Activated naive CD4-positive, alpha-beta T cell treated with anti-CD3 and anti-CD28 coated beads, Interleukin-2, amount 50 U/mL, for 24 hours (primary cell): ENCODE results near the gene EVA1A.
A peak's percentile ranks its signal among the peaks of the same experiment; 100 is the strongest.

Experiments
- H3K27ac Mint-ChIP-seq: one replicate; pipeline ENCODE4 v1.8.0; 2021; ENCODE audit warnings: mild to moderate bottlenecking, mixed read lengths
- H3K27me3 Mint-ChIP-seq: one replicate; pipeline ENCODE4 v1.8.0; 2021; ENCODE audit warnings: mixed read lengths
- H3K36me3 Mint-ChIP-seq: one replicate; pipeline ENCODE4 v1.8.0; 2021; ENCODE audit warnings: mixed read lengths
- H3K4me1 Mint-ChIP-seq: one replicate; pipeline ENCODE4 v1.8.0; 2021; ENCODE audit warnings: mixed read lengths
- H3K4me3 Mint-ChIP-seq: one replicate; pipeline ENCODE4 v1.8.0; 2021; ENCODE audit warnings: mild to moderate bottlenecking, mixed read lengths
- H3K9me3 Mint-ChIP-seq: one replicate; pipeline ENCODE4 v1.8.0; 2021; ENCODE audit warnings: mixed read lengths

The EVA1A gene

DNA sequence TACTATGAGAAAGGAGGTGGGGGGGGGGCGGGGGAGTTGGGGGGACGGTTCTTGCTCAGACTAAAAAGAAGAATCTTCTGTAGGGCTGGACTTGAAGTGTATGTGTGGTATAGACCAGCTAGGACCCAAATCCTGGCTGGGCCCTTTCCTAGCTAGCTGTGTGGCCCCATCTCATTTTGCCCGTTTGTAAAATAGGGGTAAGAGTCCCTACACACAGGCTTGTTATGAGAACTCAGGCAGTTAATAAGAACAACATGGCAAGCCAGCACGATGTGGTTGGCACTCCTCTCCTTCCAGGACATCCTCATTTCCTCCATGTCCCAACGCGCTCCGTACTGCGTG lies 1.1 kb downstream of the EVA1A start:
- H3K27ac Mint-ChIP-seq: no peak overlapping the region
- H3K9me3 Mint-ChIP-seq: no peaks in the 10 kb centered on the region
- H3K36me3 Mint-ChIP-seq: no peaks in the 10 kb centered on the region
- peak overlapping the region; percentile 78 for H3K4me3 Mint-ChIP-seq
- H3K4me1 Mint-ChIP-seq: peaks cover 13% of the 10 kb centered on the region
- H3K27me3 Mint-ChIP-seq: peaks cover 41% of the 10 kb centered on the region

DNA sequence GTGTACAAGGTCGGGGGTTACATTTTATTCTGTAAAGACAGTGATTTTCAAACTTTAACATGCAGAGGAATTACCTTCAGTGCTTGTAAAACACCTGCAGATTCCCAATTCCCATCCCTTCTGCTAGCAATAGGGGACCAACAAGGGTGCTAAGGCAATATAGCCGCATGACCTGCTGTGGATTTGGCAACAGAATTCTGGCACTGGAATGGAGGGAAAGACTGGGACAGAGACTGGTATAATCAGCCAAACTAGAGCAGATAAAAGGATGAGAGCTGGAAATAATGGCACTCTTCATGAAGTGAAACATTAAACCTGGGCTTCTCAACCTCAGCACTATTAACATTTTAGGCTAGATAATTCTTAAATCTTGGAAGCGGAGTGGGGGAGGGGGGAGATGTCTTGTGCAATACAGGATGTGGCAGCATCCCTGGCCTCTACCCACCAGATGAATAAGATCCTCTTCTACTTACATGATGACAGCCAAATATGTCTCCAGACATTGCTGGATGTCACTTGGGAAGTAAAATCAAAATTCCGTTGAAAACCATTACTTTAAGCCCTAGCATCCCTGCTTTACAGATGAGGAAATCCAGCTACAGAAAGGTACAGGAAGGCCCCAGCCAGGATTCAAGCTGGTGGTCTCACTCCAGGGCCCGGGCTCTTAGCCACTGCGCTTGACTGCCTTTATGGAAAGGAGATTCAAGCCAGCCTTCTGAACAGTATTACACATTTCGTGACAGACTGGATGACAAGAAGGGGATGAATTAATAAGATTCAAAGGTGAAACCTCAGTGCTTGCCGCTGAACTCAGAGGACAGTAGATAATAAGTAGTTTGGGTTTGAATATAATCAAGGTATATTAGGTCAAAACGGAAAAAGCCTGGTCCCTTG lies 1.7 kb downstream of the EVA1A start:
- Mint-ChIP-seq H3K27ac (no peak overlapping the region), H3K4me1 (peaks cover 13% of the 10 kb centered on the region)

DNA sequence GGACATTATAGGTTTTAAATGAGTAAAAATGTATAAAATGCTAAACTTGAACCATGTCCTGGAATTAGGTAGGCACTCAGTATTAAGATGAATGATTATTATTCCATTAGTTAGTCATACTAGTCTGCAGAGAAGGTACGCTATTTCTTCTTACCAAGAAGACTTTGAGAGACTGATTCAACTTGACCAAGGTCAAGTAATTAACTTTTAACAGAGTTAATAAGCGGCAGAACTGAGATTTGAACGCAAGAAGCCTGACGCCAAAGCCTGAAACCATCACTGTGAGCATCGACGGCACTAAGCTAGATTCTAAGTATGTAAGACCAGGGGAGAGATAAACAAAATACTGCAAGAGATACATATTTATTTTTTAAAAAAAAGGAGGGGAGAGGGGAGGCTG lies 2.6 kb downstream of the EVA1A start:
- peaks cover 36% of the 10 kb centered on the region for H3K27me3 Mint-ChIP-seq
- H3K4me1 Mint-ChIP-seq: peaks cover 13% of the 10 kb centered on the region
- H3K9me3 Mint-ChIP-seq: no peaks in the 10 kb centered on the region

More for the DNA sequence above, 1.7 kb downstream of the EVA1A start:
- H3K27me3 Mint-ChIP-seq: peaks cover 41% of the 10 kb centered on the region
- H3K36me3 Mint-ChIP-seq: no peaks in the 10 kb centered on the region
- peak overlapping the region; percentile 11 for H3K4me3 Mint-ChIP-seq
- H3K9me3 Mint-ChIP-seq: no peaks in the 10 kb centered on the region

DNA sequence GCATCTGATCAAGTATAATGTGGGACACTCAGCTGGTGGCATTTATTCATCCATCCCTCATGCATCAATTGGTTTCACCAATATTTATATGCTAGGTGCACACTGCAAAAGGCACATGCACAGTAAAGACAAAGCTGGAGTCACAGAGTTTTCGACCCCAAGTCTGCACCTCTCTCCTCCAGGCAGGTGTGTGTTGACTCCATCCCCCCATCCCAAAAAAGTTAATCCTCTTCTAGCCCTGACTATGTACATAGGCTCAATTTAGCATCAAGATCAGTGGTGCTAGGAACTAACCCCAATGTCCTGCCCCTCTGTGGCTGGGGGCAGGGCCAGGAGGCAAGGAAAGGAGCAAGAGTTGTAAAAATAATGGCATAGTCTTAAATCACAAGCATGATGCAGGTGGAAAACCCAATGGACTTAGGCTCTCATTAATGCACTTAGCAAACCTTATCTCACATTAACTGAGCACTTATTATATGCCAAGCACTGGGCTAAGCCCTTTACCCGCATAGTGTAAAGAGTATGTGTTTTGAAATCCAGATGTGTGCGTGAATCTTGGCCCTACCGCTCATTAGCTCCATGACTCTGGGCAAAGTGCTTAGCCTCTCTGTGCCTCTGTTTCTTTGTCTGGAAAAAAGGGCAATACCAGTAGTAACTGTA lies 3.1 kb downstream of the EVA1A start:
- peaks cover 36% of the 10 kb centered on the region for H3K27me3 Mint-ChIP-seq
- H3K9me3 Mint-ChIP-seq: no peaks in the 10 kb centered on the region
- H3K4me3 Mint-ChIP-seq: no peak overlapping the region
- H3K36me3 Mint-ChIP-seq: no peaks in the 10 kb centered on the region
- H3K27ac Mint-ChIP-seq: no peak overlapping the region
- H3K4me1 Mint-ChIP-seq: peaks cover 13% of the 10 kb centered on the region

More for the DNA sequence above, 2.6 kb downstream of the EVA1A start:
- H3K4me3 Mint-ChIP-seq: no peak overlapping the region
- H3K36me3 Mint-ChIP-seq: no peaks in the 10 kb centered on the region
- H3K27ac Mint-ChIP-seq: no peak overlapping the region

DNA sequence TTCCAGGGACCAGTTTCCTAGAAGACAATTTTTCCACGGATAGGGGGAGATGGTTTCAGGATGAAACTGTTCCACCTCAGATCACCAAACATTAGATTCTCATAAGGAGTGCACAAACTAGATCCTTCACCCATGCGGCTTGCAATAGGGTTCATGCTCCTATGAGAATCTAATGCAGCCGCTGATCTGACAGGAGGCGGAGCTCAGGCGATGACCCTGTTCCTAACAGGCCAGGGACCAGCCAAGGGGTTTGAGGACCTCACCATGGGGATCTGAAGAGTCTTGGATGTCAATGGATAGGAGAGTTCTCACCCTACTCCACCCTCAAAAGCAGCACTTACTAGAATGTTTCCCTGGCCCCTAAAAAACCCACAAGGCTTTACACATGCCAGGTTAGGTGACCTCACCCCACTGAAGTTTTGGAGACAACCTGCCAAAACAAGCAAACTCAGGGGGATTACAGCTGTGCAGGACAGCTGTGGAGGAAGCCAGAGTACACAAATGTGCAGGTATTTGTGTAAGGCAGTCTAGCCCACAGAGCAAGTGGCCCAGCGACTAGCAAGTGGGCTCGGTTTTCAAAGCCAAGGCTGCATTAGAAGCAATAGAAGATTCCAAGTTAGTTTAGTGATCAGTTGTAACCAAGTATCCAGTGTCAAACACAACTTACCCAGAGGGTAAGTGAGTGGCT lies 3.9 kb downstream of the EVA1A start:
- H3K36me3 Mint-ChIP-seq: no peaks in the 10 kb centered on the region
- no peak overlapping the region for H3K27ac Mint-ChIP-seq
- peaks cover 13% of the 10 kb centered on the region for H3K4me1 Mint-ChIP-seq

DNA sequence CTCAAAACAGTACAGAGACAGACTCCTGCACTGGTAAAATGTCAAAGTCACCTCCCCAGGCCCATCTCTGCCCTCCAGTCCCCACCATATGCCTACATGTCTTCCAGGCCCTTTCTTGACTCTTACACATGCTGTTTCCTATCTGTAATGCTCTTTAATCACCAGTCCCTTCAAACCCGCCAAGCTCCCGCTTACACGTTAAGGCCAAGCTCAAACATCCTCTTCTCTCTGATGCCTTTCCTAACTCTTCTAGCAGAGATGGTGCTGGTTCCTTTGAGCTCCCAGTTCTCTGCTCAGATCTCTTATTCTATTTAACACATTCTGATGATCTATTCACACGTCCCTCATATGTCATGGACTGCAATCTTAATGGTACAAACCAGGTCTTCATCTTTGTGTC lies 5.0 kb downstream of the EVA1A start:
- Mint-ChIP-seq H3K4me1 (peaks cover 6% of the 10 kb centered on the region), H3K36me3 (no peaks in the 10 kb centered on the region), H3K4me3 (no peak overlapping the region), H3K27ac (no peak overlapping the region), H3K27me3 (peaks cover 29% of the 10 kb centered on the region), H3K9me3 (no peaks in the 10 kb centered on the region)

More for the DNA sequence above, 3.9 kb downstream of the EVA1A start:
- H3K9me3 Mint-ChIP-seq: no peaks in the 10 kb centered on the region
- H3K27me3 Mint-ChIP-seq: peaks cover 36% of the 10 kb centered on the region
- no peak overlapping the region for H3K4me3 Mint-ChIP-seq

DNA sequence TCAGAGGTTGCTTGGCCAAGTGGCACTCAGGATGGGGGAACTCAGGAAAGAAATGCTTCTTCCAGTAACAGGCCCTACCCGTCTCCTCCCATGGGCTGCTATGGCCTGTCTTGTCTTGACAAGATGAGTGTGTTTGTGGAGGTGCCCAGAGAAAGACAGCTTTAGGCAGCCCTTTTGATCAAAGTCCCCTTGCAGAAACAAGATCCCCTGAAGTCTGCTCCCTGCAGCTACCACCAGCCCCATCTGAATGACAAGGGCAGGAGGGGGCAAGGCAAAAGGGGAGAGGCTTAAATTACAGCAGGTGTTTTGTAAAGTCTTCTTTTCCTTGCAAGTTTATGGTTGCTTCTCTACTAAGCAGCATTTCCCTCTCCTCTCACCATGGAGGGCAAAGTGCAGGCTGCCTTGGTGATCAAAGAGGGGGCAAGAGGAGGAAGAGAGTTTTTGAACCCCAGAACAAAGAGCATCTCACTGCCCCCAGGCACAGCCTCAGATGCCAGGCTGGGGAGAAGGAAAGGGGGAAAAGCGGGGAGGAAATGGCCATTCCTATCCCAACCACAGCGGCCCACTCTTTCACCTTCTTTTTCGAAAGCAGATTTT lies 6.7 kb downstream of the EVA1A start:
- Mint-ChIP-seq H3K9me3 (no peaks in the 10 kb centered on the region), H3K27me3 (peaks cover 24% of the 10 kb centered on the region), H3K4me3 (no peak overlapping the region), H3K27ac (no peak overlapping the region), H3K36me3 (no peaks in the 10 kb centered on the region), H3K4me1 (no peaks in the 10 kb centered on the region)

DNA sequence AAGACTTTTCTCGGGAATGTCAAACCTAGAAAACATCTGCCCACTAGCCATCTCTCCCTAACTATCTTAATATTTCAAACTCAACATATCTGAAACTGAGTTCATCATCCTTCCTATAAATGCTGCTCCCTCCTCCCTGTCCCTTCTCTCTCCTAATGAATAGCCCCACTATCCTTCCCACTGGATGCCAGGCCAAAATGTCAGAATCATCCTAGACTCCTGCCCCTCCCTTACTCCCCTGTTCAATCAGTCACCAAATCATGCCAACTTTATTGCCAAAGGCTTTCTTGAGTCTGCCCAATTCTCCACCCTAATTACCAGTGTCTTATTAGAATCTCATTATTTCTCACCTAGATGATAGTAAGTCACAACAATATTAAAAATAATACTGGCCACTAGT lies 8.5 kb downstream of the EVA1A start:
- Mint-ChIP-seq H3K4me1 (no peaks in the 10 kb centered on the region), H3K27me3 (peaks cover 17% of the 10 kb centered on the region), H3K9me3 (no peaks in the 10 kb centered on the region), H3K27ac (no peak overlapping the region), H3K36me3 (no peaks in the 10 kb centered on the region), H3K4me3 (no peak overlapping the region)

DNA sequence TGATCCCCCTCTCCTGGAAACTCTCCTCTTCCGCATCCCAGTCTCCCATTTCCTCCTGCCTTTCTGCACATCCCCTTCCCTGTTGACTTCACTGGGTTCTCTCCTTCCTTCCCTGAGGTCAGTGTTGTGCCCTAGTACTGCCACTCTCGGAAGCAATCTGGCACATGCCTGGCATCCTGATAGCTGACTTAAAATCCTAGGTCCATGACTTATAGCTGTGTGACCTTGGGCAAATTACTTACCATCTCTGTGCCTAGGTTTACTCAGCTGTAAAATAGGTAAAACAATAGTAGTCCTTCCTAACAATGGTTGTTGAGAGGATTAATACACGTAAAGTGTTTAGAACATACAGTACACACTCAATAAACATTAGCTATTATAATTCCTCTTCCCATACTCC lies 9.3 kb downstream of the EVA1A start:
- no peaks in the 10 kb centered on the region for H3K9me3 Mint-ChIP-seq
- H3K4me3 Mint-ChIP-seq: no peak overlapping the region
- H3K27me3 Mint-ChIP-seq: peaks cover 17% of the 10 kb centered on the region
- no peaks in the 10 kb centered on the region for H3K4me1 Mint-ChIP-seq
- no peaks in the 10 kb centered on the region for H3K36me3 Mint-ChIP-seq
- H3K27ac Mint-ChIP-seq: no peak overlapping the region

DNA sequence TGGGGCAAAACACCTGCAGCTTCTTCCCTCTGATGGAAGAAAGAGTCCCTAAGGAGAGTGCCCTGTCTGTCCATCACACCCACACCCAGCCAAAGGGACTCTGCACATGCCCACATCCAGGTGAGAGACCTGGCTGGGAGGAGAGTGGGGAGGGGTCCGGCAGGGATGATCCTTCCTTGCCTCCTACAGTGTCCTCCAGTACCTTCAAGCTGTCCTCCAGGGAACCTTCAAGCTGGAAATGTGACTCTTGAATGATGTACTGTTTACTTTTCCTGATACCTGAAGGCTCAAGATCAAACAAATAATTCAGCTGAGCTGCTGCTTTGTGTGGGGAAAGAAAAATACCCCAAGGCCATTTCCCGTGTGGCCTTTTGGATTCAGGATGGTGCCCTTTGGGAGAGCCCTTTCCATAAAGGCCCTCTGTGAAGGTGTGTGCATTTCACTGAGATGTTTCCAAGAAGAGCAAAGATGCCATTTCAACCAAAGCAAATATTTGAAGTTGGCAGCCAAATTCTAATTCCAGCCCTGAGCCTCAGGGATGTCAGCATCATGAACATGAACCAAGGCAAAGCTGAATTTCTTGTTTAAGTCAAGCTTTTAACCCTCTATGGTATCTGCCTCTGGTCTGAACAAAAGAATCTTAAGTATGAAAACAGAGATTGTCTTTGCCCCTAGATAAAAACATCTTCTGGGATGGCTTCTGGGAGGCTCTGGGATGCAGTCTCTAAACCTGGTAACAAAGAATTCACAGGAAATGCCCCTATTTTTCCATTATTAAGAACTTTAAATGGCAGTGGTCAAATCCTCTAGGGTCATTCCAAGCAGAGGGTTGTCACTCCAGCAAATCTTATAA lies 11.1 kb downstream of the EVA1A start:
- Mint-ChIP-seq H3K36me3 (no peaks in the 10 kb centered on the region), H3K27me3 (peaks cover 12% of the 10 kb centered on the region)

DNA sequence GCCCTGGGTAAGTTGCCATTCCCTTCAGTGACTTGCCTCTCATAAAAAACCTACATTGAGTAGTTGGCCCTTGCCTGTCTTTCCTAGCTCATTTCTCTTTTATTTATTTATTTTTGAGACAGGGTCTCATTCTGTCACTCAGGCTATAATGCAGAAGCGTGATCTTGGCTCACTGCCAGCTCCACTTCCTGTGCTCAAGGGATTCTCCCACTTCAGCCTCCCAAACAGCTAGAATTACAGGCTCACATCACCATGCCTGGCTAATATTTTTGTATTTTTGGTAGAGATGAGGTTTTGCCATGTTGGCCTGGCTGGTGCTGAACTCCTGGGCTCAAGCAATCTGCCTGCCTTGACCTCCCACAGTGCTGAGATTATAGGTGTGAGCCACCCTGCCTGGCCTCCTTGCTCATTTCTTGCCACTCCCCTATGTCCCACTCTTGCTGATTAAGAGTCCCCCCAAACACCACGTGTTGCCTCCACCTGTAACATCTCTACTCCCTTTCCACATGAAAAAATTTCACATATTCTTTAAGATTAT lies 12.6 kb downstream of the EVA1A start:
- no peak overlapping the region for H3K27ac Mint-ChIP-seq
- no peaks in the 10 kb centered on the region for H3K9me3 Mint-ChIP-seq
- H3K27me3 Mint-ChIP-seq: peaks cover 12% of the 10 kb centered on the region
- no peaks in the 10 kb centered on the region for H3K4me1 Mint-ChIP-seq
- H3K4me3 Mint-ChIP-seq: no peak overlapping the region
- no peaks in the 10 kb centered on the region for H3K36me3 Mint-ChIP-seq

More for the DNA sequence above, 11.1 kb downstream of the EVA1A start:
- H3K9me3 Mint-ChIP-seq: no peaks in the 10 kb centered on the region
- H3K4me3 Mint-ChIP-seq: no peak overlapping the region
- no peaks in the 10 kb centered on the region for H3K4me1 Mint-ChIP-seq
- no peak overlapping the region for H3K27ac Mint-ChIP-seq

DNA sequence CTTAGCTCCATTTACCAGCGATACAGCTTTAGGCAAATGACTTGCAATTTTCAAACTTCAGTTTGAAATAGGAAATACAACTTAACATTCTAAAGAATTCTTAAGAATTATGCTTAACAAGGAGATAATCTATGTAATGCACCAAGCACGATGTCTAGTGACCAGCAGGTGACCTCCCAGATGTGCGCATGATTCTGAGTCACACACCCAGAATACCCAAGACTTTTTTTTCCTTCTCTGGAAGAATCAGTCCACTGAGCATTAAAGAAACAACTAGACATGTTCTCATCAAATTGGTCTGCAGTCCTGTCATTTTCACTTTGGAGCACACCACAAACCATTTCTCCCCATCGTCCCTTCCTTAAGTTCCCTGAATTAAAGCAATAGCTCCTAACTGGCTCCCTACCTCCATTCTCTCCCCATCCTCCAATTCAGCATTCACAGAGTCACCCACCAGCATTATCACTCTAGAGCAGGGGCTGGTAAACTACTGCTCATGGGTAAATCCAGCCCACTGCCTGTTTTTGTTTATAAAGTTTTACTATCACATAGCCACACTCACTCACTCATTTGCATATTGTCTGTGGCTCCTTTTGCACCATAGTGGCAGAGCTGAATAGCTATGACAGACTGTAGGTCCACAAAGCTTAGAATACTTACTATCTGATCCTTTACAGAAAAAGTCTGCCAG lies 13.2 kb downstream of the EVA1A start:
- peaks cover 12% of the 10 kb centered on the region for H3K27me3 Mint-ChIP-seq
- H3K36me3 Mint-ChIP-seq: no peaks in the 10 kb centered on the region
- no peaks in the 10 kb centered on the region for H3K9me3 Mint-ChIP-seq
- no peaks in the 10 kb centered on the region for H3K4me1 Mint-ChIP-seq
- H3K4me3 Mint-ChIP-seq: no peak overlapping the region
- H3K27ac Mint-ChIP-seq: no peak overlapping the region

DNA sequence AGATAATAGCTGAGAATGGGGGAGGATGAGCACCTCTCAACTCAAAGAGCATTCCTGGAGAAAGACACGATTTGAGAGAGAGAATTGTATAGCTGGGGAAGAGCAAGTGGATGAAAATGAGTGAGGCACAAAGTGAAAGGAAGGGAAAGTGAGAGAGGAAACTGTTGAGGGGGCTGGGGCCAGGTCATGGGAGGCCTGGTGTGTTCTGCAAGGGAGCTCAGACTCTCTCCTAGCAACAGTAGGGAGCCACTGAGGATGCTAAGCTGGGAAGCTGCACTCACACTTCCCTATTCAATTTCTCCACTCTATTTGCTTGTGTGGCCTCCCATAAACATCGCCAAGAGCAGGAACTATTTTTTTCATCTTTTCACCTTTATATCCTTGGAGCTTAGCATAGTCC lies 14.8 kb downstream of the EVA1A start:
- Mint-ChIP-seq H3K36me3 (no peaks in the 10 kb centered on the region), H3K4me3 (no peak overlapping the region), H3K4me1 (no peaks in the 10 kb centered on the region), H3K27ac (no peak overlapping the region), H3K27me3 (peaks cover 10% of the 10 kb centered on the region), H3K9me3 (no peaks in the 10 kb centered on the region)

DNA sequence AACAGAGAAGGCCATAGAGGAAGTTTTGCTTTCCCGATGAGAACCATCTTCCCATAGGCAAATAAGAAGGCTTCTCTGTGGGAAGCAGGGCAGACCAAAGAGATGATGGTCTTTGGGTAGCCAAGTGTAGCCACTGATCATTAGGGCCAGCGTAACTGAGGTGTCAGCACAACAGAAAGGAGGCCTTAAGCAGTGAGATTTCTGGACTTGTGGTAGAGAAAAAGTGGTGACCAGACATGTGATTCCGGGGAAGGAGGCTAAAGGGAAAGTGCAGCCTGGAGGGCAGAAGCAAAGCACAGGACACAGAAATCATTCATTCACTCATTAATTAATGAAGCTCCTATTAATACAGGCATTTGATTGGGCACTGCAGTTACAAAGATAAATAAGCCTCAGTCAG lies 15.4 kb downstream of the EVA1A start:
- Mint-ChIP-seq H3K9me3 (no peaks in the 10 kb centered on the region), H3K36me3 (no peaks in the 10 kb centered on the region), H3K27me3 (peaks cover 9% of the 10 kb centered on the region), H3K4me1 (no peaks in the 10 kb centered on the region), H3K4me3 (no peak overlapping the region), H3K27ac (no peak overlapping the region)
